Measurements from ENCODE around the gene DCTD.

Gene DCTD

GRCh38 chr4:182893047-182893446 is 24.1 kb downstream of the DCTD start:
- H3K27me3 ChIP-seq (ENCODE audit: insufficient read depth, low read length): no peaks in the 10 kb centered on the region
- H3K4me3 ChIP-seq (ENCODE audit: low read depth, low read length): no peak overlapping the region
- peaks cover 35% of the 10 kb centered on the region for H3K36me3 ChIP-seq (ENCODE audit: insufficient read depth, low read length)
- H3K79me2 ChIP-seq (ENCODE audit: control insufficient read depth, insufficient read depth, low read length, unreplicated experiment): no peaks in the 10 kb centered on the region
- no peak overlapping the region for H3K27ac ChIP-seq (ENCODE audit: low read depth, low read length)
- H3K4me1 ChIP-seq (ENCODE audit: control insufficient read depth, insufficient read depth, low read length, unreplicated experiment): no peaks in the 10 kb centered on the region
- no peak overlapping the region for H2AFZ ChIP-seq (ENCODE audit: low read length, unreplicated experiment)

- Histone ChIP-seq H3K36me3 (ENCODE audit: insufficient read depth, low read length) (peaks cover 51% of the 10 kb centered on the region), H3K79me2 (ENCODE audit: control insufficient read depth, insufficient read depth, low read length, unreplicated experiment) (no peaks in the 10 kb centered on the region), H3K27me3 (ENCODE audit: insufficient read depth, low read length) (no peaks in the 10 kb centered on the region), H3K4me1 (ENCODE audit: control insufficient read depth, insufficient read depth, low read length, unreplicated experiment) (no peaks in the 10 kb centered on the region), H2AFZ (ENCODE audit: low read length, unreplicated experiment) (no peak overlapping the region), H3K4me3 (ENCODE audit: low read depth, low read length) (no peak overlapping the region), H3K27ac (ENCODE audit: low read depth, low read length) (no peak overlapping the region)
These were observed 27.0 kb downstream of the DCTD start for GRCh38 chr4:182890202-182890601.

GRCh38 chr4:182888891-182889290 is 28.3 kb downstream of the DCTD start:
- no peak overlapping the region for H2AFZ ChIP-seq (ENCODE audit: low read length, unreplicated experiment)
- H3K36me3 ChIP-seq (ENCODE audit: insufficient read depth, low read length): peaks cover 53% of the 10 kb centered on the region

GRCh38 chr4:182886768-182887167 is 30.4 kb downstream of the DCTD start:
- Histone ChIP-seq H3K36me3 (ENCODE audit: insufficient read depth, low read length) (peaks cover 57% of the 10 kb centered on the region), H3K27ac (ENCODE audit: low read depth, low read length) (no peak overlapping the region), H3K4me3 (ENCODE audit: low read depth, low read length) (no peak overlapping the region), H3K79me2 (ENCODE audit: control insufficient read depth, insufficient read depth, low read length, unreplicated experiment) (no peaks in the 10 kb centered on the region), H3K4me1 (ENCODE audit: control insufficient read depth, insufficient read depth, low read length, unreplicated experiment) (no peaks in the 10 kb centered on the region), H3K27me3 (ENCODE audit: insufficient read depth, low read length) (no peaks in the 10 kb centered on the region), H2AFZ (ENCODE audit: low read length, unreplicated experiment) (no peak overlapping the region)

More at GRCh38 chr4:182888891-182889290, 28.3 kb downstream of the DCTD start:
- Histone ChIP-seq H3K79me2 (ENCODE audit: control insufficient read depth, insufficient read depth, low read length, unreplicated experiment) (no peaks in the 10 kb centered on the region), H3K27me3 (ENCODE audit: insufficient read depth, low read length) (no peaks in the 10 kb centered on the region), H3K4me1 (ENCODE audit: control insufficient read depth, insufficient read depth, low read length, unreplicated experiment) (no peaks in the 10 kb centered on the region), H3K27ac (ENCODE audit: low read depth, low read length) (no peak overlapping the region), H3K4me3 (ENCODE audit: low read depth, low read length) (no peak overlapping the region)

- no peaks in the 10 kb centered on the region for H3K79me2 ChIP-seq (ENCODE audit: control insufficient read depth, insufficient read depth, low read length, unreplicated experiment)
- H3K4me1 ChIP-seq (ENCODE audit: control insufficient read depth, insufficient read depth, low read length, unreplicated experiment): no peaks in the 10 kb centered on the region
- no peak overlapping the region for H2AFZ ChIP-seq (ENCODE audit: low read length, unreplicated experiment)
- no peaks in the 10 kb centered on the region for H3K27me3 ChIP-seq (ENCODE audit: insufficient read depth, low read length)
- H3K4me3 ChIP-seq (ENCODE audit: low read depth, low read length): no peak overlapping the region
- H3K36me3 ChIP-seq (ENCODE audit: insufficient read depth, low read length): peaks cover 57% of the 10 kb centered on the region
- no peak overlapping the region for H3K27ac ChIP-seq (ENCODE audit: low read depth, low read length)
These were observed 31.0 kb downstream of the DCTD start for GRCh38 chr4:182886205-182886604.

- H3K79me2 ChIP-seq (ENCODE audit: control insufficient read depth, insufficient read depth, low read length, unreplicated experiment): no peaks in the 10 kb centered on the region
- no peak overlapping the region for H3K27ac ChIP-seq (ENCODE audit: low read depth, low read length)
- H3K4me1 ChIP-seq (ENCODE audit: control insufficient read depth, insufficient read depth, low read length, unreplicated experiment): no peaks in the 10 kb centered on the region
- no peaks in the 10 kb centered on the region for H3K27me3 ChIP-seq (ENCODE audit: insufficient read depth, low read length)
- no peak overlapping the region for H2AFZ ChIP-seq (ENCODE audit: low read length, unreplicated experiment)
- no peak overlapping the region for H3K4me3 ChIP-seq (ENCODE audit: low read depth, low read length)
- peaks cover 57% of the 10 kb centered on the region for H3K36me3 ChIP-seq (ENCODE audit: insufficient read depth, low read length)
These were observed 31.5 kb downstream of the DCTD start for GRCh38 chr4:182885738-182886077.

- Histone ChIP-seq H3K27me3 (ENCODE audit: insufficient read depth, low read length) (no peaks in the 10 kb centered on the region), H3K4me3 (ENCODE audit: low read depth, low read length) (no peak overlapping the region), H3K36me3 (ENCODE audit: insufficient read depth, low read length) (peaks cover 52% of the 10 kb centered on the region), H3K79me2 (ENCODE audit: control insufficient read depth, insufficient read depth, low read length, unreplicated experiment) (no peaks in the 10 kb centered on the region), H3K27ac (ENCODE audit: low read depth, low read length) (no peak overlapping the region), H3K4me1 (ENCODE audit: control insufficient read depth, insufficient read depth, low read length, unreplicated experiment) (no peaks in the 10 kb centered on the region), H2AFZ (ENCODE audit: low read length, unreplicated experiment) (no peak overlapping the region)
These were observed 32.0 kb downstream of the DCTD start for GRCh38 chr4:182885022-182885737.

- no peaks in the 10 kb centered on the region for H3K4me1 ChIP-seq (ENCODE audit: control insufficient read depth, insufficient read depth, low read length, unreplicated experiment)
- no peak overlapping the region for H3K4me3 ChIP-seq (ENCODE audit: low read depth, low read length)
- H3K27ac ChIP-seq (ENCODE audit: low read depth, low read length): no peak overlapping the region
- H3K79me2 ChIP-seq (ENCODE audit: control insufficient read depth, insufficient read depth, low read length, unreplicated experiment): no peaks in the 10 kb centered on the region
- H3K36me3 ChIP-seq (ENCODE audit: insufficient read depth, low read length): peaks cover 43% of the 10 kb centered on the region
- no peaks in the 10 kb centered on the region for H3K27me3 ChIP-seq (ENCODE audit: insufficient read depth, low read length)
- H2AFZ ChIP-seq (ENCODE audit: low read length, unreplicated experiment): no peak overlapping the region
These were observed 33.1 kb downstream of the DCTD start for GRCh38 chr4:182884040-182884439.

- no peak overlapping the region for H3K27ac ChIP-seq (ENCODE audit: low read depth, low read length)
- H2AFZ ChIP-seq (ENCODE audit: low read length, unreplicated experiment): no peak overlapping the region
- H3K79me2 ChIP-seq (ENCODE audit: control insufficient read depth, insufficient read depth, low read length, unreplicated experiment): no peaks in the 10 kb centered on the region
- H3K36me3 ChIP-seq (ENCODE audit: insufficient read depth, low read length): peaks cover 36% of the 10 kb centered on the region
- no peak overlapping the region for H3K4me3 ChIP-seq (ENCODE audit: low read depth, low read length)
- no peaks in the 10 kb centered on the region for H3K27me3 ChIP-seq (ENCODE audit: insufficient read depth, low read length)
- H3K4me1 ChIP-seq (ENCODE audit: control insufficient read depth, insufficient read depth, low read length, unreplicated experiment): no peaks in the 10 kb centered on the region
These were observed 33.8 kb downstream of the DCTD start for GRCh38 chr4:182883351-182883750.

GRCh38 chr4:182881914-182882313 is 35.3 kb downstream of the DCTD start:
- Histone ChIP-seq H3K27me3 (ENCODE audit: insufficient read depth, low read length) (no peaks in the 10 kb centered on the region), H3K4me1 (ENCODE audit: control insufficient read depth, insufficient read depth, low read length, unreplicated experiment) (no peaks in the 10 kb centered on the region), H2AFZ (ENCODE audit: low read length, unreplicated experiment) (no peak overlapping the region), H3K36me3 (ENCODE audit: insufficient read depth, low read length) (peaks cover 28% of the 10 kb centered on the region), H3K79me2 (ENCODE audit: control insufficient read depth, insufficient read depth, low read length, unreplicated experiment) (no peaks in the 10 kb centered on the region), H3K27ac (ENCODE audit: low read depth, low read length) (no peak overlapping the region), H3K4me3 (ENCODE audit: low read depth, low read length) (no peak overlapping the region)
